LNCaP clone FGC (cell line): ENCODE results near the gene GLI3.

ENCODE experiments used
- DNase-seq: peaks from one replicate; pipeline ENCODE4 v3.0.0-alpha.2; 2011; ENCODE audit warnings: low read depth
- H3K4me3 ChIP-seq: 2 replicates; pipeline ENCODE4 v1.5.1; 2011; ENCODE audit warnings: mild to moderate bottlenecking, low read depth, low read length, control low read depth
- TF ChIP-seq, protein P1 (sequence below): IDR thresholded peaks from 2 replicates; pipeline ENCODE4 v1.5.1; 2012; ENCODE audit warnings: mild to moderate bottlenecking; ENCODE audit not compliant: control insufficient read depth, insufficient read depth; ENCODE audit errors: extremely low read depth

Gene GLI3

DNA sequence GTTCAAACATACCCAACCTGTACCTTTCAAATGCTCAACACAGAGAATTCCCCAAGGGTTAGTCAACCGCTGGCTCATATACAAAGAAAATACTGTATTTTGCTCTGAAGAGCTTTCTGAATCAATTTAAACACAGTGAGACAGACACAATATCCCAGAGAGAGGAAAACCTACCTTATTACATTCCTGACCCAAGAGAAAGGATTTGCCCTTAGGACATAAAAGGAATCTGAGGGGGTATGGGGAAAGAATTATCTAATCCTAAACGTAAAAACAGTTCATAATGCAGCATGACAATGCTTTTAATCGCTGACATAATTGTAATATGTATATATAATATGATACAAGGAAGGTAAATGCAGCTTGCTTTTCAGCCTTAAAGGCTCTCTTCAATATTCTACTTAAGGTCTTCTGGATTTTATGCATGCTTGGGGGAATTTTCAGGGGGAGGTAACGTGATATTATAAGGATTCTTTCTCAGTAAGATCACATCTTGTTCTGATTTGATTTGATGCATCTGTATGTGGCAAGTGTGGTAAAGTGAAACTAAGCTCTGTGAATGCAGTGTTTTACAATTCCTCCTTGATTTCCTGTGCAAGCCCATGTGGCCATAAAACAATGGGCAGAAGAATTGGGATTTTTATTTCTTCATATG is 240.5 kb downstream of the GLI3 start:
- TF ChIP-seq, protein P1, sequence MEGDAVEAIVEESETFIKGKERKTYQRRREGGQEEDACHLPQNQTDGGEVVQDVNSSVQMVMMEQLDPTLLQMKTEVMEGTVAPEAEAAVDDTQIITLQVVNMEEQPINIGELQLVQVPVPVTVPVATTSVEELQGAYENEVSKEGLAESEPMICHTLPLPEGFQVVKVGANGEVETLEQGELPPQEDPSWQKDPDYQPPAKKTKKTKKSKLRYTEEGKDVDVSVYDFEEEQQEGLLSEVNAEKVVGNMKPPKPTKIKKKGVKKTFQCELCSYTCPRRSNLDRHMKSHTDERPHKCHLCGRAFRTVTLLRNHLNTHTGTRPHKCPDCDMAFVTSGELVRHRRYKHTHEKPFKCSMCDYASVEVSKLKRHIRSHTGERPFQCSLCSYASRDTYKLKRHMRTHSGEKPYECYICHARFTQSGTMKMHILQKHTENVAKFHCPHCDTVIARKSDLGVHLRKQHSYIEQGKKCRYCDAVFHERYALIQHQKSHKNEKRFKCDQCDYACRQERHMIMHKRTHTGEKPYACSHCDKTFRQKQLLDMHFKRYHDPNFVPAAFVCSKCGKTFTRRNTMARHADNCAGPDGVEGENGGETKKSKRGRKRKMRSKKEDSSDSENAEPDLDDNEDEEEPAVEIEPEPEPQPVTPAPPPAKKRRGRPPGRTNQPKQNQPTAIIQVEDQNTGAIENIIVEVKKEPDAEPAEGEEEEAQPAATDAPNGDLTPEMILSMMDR: no peak
- no peak overlapping the region for H3K4me3 ChIP-seq
- DNase-seq: no peak

DNA sequence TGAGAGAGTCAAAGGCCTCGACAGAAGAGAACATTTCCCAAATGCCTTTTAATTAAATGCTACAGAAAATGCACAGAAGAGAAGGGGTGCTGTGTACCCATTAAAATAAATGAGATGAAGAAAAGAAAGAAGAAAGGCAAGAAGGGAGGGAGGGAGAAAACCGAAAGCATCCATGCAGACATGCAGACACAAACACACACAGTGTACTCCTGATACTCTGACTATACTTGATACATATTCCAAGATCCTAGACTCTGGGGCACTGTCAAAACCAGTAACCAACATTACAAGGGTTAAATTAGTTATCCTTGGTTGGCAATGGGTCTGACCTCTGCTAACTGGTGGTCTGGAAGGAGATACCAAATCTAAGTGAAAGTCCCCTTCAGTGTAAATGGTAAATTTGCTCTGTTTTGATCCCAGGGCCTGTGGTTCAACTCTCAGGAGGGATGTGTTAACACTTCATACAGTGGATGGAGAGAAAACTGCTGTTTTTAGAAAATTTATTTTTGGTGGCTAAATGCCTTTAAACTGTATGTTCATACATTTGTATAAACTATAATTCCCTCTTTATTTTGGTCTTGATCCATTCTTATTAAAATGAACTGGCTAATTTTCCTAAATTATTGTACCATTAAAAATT is 241.3 kb downstream of the GLI3 start:
- no peak overlapping the region for H3K4me3 ChIP-seq
- TF ChIP-seq, protein P1: no peak
- no peak for DNase-seq

DNA sequence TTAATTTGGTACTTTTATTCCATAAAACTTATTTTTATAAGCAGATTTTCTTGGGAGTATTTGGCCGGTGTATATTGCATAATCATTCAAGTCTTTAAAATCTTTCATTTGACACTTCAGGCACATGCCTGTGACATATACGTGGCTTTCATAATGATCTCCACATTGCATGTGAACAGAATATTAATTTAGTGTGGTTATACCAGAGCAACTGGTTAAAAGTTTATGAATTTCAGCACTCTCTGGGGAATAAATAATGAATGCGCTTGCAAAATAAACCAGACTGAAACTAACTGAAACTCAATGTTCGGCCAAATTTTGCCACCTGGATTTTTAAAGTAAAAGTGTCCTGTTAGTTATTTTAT is 242.3 kb downstream of the GLI3 start:
- TF ChIP-seq, protein P1: no peak
- no peak for DNase-seq
- no peak overlapping the region for H3K4me3 ChIP-seq

DNA sequence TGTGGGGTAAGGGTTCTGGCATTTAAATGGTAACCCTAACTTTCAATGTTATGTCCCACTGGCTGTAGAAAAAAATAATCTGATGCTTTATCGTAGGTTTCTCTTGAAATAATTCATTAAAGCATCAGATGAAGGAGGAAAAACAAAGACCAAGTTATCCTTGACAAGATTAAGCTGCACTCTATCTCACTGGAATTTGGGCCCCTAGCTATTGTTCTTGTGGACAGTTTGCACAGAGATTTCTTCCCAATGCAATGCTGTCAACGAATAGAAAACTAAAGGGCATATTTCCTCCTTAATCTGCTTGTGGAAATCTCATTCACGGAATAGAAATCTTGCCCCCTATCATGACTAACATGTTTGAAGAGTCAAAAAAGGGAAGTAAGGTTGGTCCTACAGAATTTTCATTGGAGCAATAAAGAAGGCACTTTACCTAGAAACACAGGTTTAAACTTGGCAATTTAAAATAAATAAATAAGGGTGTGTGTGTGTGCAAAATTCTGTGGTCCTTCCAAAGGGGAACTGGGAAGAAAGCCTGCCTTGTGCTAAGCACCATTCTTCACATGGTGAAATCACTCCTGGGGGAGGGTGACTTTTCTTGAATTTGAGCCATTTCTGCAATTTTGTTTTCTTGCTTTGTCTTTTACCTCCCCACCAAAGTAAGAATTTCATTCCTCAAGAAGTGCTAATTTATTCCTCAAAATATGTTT is 242.8 kb downstream of the GLI3 start:
- no peak overlapping the region for H3K4me3 ChIP-seq
- DNase-seq: no peak
- TF ChIP-seq, protein P1: no peak

DNA sequence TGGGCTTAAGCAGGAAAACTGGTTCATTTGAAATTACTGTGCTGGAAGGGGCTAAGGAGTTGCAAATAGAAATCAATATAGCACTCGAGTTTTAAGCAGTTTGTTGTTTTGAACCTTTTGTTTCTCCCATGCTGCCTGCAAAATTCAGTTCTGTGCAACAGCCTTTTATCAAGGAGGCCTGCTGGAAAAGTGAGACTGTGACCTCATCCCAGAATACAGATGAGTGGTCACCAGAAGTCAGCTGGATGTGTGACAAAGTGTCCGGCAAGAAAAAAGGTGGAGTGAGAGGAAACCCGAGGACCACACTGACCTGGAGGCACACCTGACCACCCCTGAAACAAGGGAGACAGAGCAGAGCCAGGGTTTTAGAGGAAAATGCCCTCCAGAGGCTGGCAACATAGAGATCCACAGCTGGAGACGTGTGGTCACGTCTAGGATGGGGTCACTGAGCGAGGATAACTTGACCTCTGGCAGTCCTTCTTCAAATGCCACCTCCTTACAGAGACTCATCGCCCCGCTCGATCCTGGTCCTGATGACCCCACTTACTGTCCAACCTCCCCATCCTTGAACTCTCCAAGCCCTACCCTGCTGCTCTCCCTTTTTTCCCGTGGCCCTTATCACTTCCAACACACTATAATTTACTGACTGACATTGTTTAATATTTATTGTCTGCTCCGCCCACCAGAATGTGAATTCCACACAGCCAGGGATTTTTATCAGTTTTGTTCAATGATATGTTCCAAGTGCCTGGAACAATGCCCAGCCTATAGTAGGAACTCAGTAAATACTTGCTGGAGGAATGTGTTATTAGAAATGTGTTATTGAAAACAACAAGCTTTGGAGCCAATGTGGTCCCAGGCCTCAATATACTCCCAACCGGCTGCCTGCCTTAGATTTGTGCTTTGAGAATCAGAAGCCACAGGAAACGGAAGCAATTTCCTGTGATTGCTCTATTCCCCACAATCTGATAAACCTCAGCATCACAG is 243.8 kb downstream of the GLI3 start:
- TF ChIP-seq, protein P1: no peak

DNA sequence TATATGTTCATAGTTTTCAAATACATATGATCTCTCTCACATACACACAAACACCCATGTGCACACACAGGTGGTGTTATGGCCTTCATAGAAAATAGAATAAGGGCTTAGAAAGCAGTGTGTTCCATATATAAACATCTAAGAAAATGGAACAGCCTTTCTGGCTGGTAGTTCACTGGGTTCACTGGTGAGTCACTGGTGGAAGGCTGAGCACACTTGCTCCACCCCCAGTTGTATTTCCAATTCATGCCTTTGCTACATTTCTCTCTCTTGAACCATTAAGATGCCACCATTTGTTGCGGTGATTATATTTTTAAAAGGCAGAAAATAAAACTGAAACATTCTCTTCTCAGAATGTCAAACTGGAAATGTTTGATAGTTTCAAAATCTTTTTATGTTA is 252.1 kb downstream of the GLI3 start:
- TF ChIP-seq, protein P1: no peak
- no peak for DNase-seq
- no peak overlapping the region for H3K4me3 ChIP-seq

More for the DNA sequence above, 243.8 kb downstream of the GLI3 start:
- H3K4me3 ChIP-seq: no peak overlapping the region
- DNase-seq: no peak
